Subcutaneous abdominal adipose tissue (tissue), 5 donors: ENCODE measurements around the gene ZMYND8.
"Not testable (repeated sequence)": the region's sequence is repeated elsewhere in the genome, so short reads cannot be mapped to it uniquely, and the experiment has no call there.

Experiments used
- H3K27ac ChIP-seq: one replicate; pipeline ENCODE4 v1.7.0; 2013; ENCODE audit warnings: low read depth, mild to moderate bottlenecking, inconsistent platforms, low read length, moderate library complexity
- H3K27me3 ChIP-seq, 5 donors: one replicate each; pipeline ENCODE4 v1.7.0; 2013; ENCODE audit warnings: low read length in 5 of 5, inconsistent platforms in 1 of 5; ENCODE audit not compliant: control insufficient read depth in 5 of 5, insufficient read depth in 4 of 5
- H3K36me3 ChIP-seq, 5 donors: one replicate each; pipeline ENCODE4 v1.7.0; 2013; ENCODE audit warnings: low read length in 5 of 5; ENCODE audit not compliant: control insufficient read depth in 5 of 5, insufficient read depth in 5 of 5
- H3K4me1 ChIP-seq, 5 donors: one replicate each; pipeline ENCODE4 v1.7.0; 2013; ENCODE audit warnings: low read length in 5 of 5, mild to moderate bottlenecking in 3 of 5, moderate library complexity in 1 of 5; ENCODE audit not compliant: control insufficient read depth in 5 of 5, insufficient read depth in 5 of 5
- H3K4me3 ChIP-seq, 5 donors: one replicate each; pipeline ENCODE4 v1.7.0; 2013; ENCODE audit warnings: low read length in 5 of 5, low read depth in 1 of 5
- H3K9ac ChIP-seq, 5 donors: one replicate each; pipeline ENCODE4 v1.7.0; 2013; ENCODE audit warnings: low read length in 5 of 5, mild to moderate bottlenecking in 4 of 5, moderate library complexity in 3 of 5
- H3K9me3 ChIP-seq, 5 donors: one replicate each; pipeline ENCODE4 v1.7.0; 2013; ENCODE audit warnings: low read length in 5 of 5; ENCODE audit not compliant: control insufficient read depth in 5 of 5
- donor health status: healthy.
- donor health status: healthy.
- donor health status: healthy.
- donor health status: healthy.
- donor health status: healthy.

The ZMYND8 gene

GRCh38 chr20:47280228-47280627 is 76.3 kb downstream of the ZMYND8 start:
- H3K9ac ChIP-seq, result no peak overlapping the region
- H3K4me1 ChIP-seq, result peaks cover 0 to 14% (median 10%) of the 10 kb centered on the region in 5 donors
- no peaks in the 10 kb centered on the region for H3K27me3 ChIP-seq
- H3K36me3 ChIP-seq, result peaks cover 22 to 79% (median 64%) of the 10 kb centered on the region in 5 donors
- no peak overlapping the region for H3K27ac ChIP-seq
- H3K4me3 ChIP-seq, result no peak overlapping the region
- no peaks in the 10 kb centered on the region for H3K9me3 ChIP-seq

DNA sequence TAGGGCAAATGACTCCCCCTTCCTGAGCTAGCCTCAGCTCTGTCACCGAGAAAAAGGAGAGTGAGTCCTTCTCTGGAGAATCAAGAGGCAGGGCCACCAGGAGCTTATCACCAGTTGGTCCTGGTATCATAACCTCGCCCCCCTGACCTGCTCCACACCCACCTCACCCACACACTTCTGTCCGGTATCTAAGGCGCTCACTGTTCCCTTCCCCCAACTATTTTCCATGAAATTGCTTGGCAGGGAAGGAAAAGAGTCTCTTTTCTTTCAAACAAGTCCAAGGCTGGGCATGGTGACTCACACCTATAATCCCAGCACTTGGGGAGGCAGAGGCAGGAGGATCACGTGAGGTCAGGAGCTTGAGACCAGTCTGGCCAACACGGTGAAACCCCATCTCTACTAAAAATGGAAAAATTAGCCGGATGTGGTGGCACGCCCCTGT is 77.6 kb downstream of the ZMYND8 start:
- Histone ChIP-seq H3K4me1 (peaks cover 0 to 26% (median 21%) of the 10 kb centered on the region in 5 donors), H3K4me3 (no peak overlapping the region), H3K9me3 (no peaks in the 10 kb centered on the region), H3K36me3 (peaks cover 17 to 67% (median 54%) of the 10 kb centered on the region in 5 donors), H3K9ac (no peak overlapping the region), H3K27me3 (no peaks in the 10 kb centered on the region), H3K27ac (peak overlapping the region; percentile 11)

DNA sequence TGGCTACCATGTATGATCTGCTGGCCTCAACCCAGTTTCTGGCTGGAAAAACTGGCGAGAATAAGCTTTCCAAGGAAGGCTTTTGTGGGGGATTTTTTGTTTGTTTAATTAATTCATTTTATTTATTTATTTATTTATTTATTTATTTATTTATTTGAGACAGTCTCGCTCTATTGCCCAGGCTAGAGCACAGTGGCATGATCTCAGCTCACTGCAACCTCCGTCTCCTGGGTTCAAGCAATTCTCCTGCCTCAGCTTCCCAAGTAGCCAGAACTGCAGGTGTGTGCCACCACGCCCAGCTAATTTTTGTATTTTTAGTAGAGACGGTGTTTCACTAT is 79.0 kb downstream of the ZMYND8 start:
- Histone ChIP-seq H3K4me1 (peaks cover 2 to 34% (median 33%) of the 10 kb centered on the region in 5 donors), H3K27ac (peak overlapping the region; percentile 65), H3K36me3 (peaks cover 11 to 53% (median 41%) of the 10 kb centered on the region in 5 donors)
- H3K9ac ChIP-seq, H3K4me3 ChIP-seq, H3K27me3 ChIP-seq, H3K9me3 ChIP-seq: not testable (repeated sequence)

DNA sequence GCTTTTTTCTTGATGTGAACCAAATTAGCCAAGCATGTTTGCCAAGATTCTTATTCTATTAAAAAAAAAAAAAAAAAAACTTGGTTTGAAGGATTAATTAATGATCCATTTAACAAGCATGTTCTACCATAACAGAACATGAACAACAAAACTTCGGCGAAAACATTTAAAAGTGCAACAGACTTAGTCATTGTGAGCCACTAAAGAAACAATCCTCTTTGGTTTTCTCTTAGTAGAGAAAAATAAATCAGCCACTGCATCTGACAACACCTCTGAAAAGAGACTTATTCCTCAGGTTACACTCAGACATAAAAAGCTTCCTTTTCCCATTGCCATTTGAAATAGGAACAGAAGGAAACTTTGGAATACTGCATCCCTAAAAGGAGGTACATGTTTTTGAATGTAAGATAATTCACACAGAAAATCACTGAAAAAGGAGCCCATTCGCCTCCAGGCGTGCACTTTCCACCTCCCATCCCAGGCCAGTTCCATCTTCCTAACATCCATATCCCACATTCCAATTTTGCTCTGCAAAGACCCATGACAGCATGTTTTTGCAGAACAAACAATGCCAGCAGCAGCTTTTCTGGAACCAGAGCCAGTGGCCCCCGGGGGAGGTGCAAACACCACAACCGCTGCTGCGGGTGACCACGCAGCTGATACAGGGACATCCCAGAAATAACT is 79.5 kb downstream of the ZMYND8 start:
- peaks cover 2 to 37% (median 33%) of the 10 kb centered on the region in 5 donors for H3K4me1 ChIP-seq
- H3K27ac ChIP-seq, result peak overlapping the region; percentile 65
- H3K9ac ChIP-seq, result peak overlapping the region in 1 of 5 donors; percentile 8
- no peaks in the 10 kb centered on the region for H3K9me3 ChIP-seq
- H3K27me3 ChIP-seq, result no peaks in the 10 kb centered on the region
- no peak overlapping the region for H3K4me3 ChIP-seq
- peaks cover 11 to 48% (median 36%) of the 10 kb centered on the region in 5 donors for H3K36me3 ChIP-seq

- peaks cover 4 to 41% (median 32%) of the 10 kb centered on the region in 5 donors for H3K36me3 ChIP-seq
- no peak overlapping the region for H3K9ac ChIP-seq
- no peaks in the 10 kb centered on the region for H3K9me3 ChIP-seq
- H3K4me3 ChIP-seq, result no peak overlapping the region
- H3K27ac ChIP-seq, result peak overlapping the region; percentile 65
- H3K4me1 ChIP-seq, result peaks cover 2 to 37% (median 33%) of the 10 kb centered on the region in 5 donors
- H3K27me3 ChIP-seq, result no peaks in the 10 kb centered on the region
Observed at GRCh38 chr20:47276251-47276650, 80.2 kb downstream of the ZMYND8 start.

DNA sequence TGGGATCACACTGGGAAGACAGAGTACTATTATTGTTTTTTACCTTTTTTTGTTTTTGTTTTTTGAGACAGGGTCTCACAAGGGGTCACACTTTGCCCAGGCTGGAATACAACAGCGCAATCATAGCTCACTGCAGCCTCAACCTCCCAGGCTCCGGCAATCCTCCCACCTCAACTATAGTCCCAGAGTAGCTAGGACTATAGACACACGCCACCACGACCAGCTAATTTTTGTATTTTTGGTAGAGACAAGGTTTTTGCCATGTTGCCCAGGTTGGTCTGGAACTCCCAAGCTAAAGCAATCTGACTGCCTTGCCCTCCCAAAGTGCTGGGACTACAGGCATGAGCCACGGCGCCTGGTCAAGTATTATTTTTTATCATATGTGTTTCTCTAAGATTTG is 81.0 kb downstream of the ZMYND8 start:
- Histone ChIP-seq H3K9me3 (no peaks in the 10 kb centered on the region), H3K36me3 (peaks cover 0 to 37% (median 28%) of the 10 kb centered on the region in 5 donors), H3K27ac (peak overlapping the region; percentile 84), H3K9ac (no peak overlapping the region), H3K4me3 (no peak overlapping the region), H3K4me1 (peaks cover 2 to 37% (median 33%) of the 10 kb centered on the region in 5 donors), H3K27me3 (no peaks in the 10 kb centered on the region)

DNA sequence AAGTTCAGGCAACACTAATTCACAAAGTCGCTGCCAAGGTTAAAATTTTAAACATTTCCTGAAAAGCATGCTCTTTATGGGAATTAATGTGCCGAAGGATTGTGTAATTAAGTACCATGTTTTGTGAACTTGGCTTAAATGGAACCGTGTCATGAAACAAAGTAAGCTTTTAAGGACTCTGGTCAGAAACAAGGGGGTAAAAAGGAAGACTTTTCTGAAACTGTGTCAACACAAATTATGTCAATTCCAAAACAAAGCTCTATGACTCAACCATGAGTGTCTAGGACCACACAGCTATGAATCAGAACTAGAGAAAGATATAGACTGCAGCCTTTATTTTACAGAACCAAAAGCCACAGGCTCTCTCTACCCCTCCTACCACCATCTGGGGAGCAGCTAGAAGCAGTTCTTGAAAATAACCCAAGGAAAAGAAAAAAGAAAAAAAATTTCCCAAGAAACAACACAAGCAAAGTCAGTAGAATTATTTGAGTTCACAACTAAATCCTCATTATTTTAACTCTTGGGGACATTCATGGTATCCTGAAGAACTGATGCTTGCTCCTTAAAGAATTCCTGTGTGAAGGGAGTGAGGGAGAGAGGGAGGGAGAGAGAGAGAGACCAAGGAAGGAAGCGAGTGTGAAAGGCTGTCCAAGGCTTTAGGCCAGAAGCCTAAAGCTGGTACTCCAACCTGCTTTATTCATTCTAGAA is 81.9 kb downstream of the ZMYND8 start:
- H3K4me1 ChIP-seq, result peaks cover 2 to 37% (median 33%) of the 10 kb centered on the region in 5 donors
- no peaks in the 10 kb centered on the region for H3K27me3 ChIP-seq
- H3K9ac ChIP-seq, result peak overlapping the region in 4 of 5 donors; percentile 35 to 67 (median 50)
- no peaks in the 10 kb centered on the region for H3K9me3 ChIP-seq
- H3K4me3 ChIP-seq, result no peak overlapping the region
- peak overlapping the region; percentile 84 for H3K27ac ChIP-seq
- peaks cover 0 to 33% (median 24%) of the 10 kb centered on the region in 5 donors for H3K36me3 ChIP-seq

- H3K4me3 ChIP-seq, result no peak overlapping the region
- H3K9me3 ChIP-seq, result no peaks in the 10 kb centered on the region
- no peaks in the 10 kb centered on the region for H3K27me3 ChIP-seq
- H3K9ac ChIP-seq, result peak overlapping the region in 4 of 5 donors; percentile 12 to 67 (median 28)
- H3K4me1 ChIP-seq, result peaks cover 2 to 37% (median 33%) of the 10 kb centered on the region in 5 donors
- H3K27ac ChIP-seq, result peak overlapping the region; percentile 84
- H3K36me3 ChIP-seq, result peaks cover 0 to 34% (median 25%) of the 10 kb centered on the region in 5 donors
Observed at GRCh38 chr20:47273591-47274235, 82.8 kb downstream of the ZMYND8 start.

- peak overlapping the region; percentile 84 for H3K27ac ChIP-seq
- H3K9ac ChIP-seq, result peak overlapping the region in 2 of 5 donors; percentile 39 to 67
- peaks cover 0 to 32% (median 23%) of the 10 kb centered on the region in 5 donors for H3K36me3 ChIP-seq
Observed at GRCh38 chr20:47272893-47273590, 83.5 kb downstream of the ZMYND8 start.

More at GRCh38 chr20:47272893-47273590, 83.5 kb downstream of the ZMYND8 start:
- Histone ChIP-seq H3K9me3 (no peaks in the 10 kb centered on the region), H3K4me3 (no peak overlapping the region), H3K27me3 (no peaks in the 10 kb centered on the region), H3K4me1 (peaks cover 2 to 37% (median 33%) of the 10 kb centered on the region in 5 donors)
